Measurements from ENCODE around the gene LCT.

Gene LCT

GRCh38 chr2:135838502-135838901 is 1.5 kb upstream of the LCT start:
- H3K4me3 ChIP-seq (ENCODE audit: low read length): no peak overlapping the region
- H3K36me3 ChIP-seq (replicated peaks; ENCODE audit: low read depth, low read length): peaks cover 30% of the 10 kb centered on the region
- no peak overlapping the region for H3K4me2 ChIP-seq (ENCODE audit: low read length)
- H3K79me2 ChIP-seq (ENCODE audit: low read length): no peaks in the 10 kb centered on the region
- no peak overlapping the region for H3K27ac ChIP-seq (ENCODE audit: low read length)
- no peaks in the 10 kb centered on the region for H3K9me3 ChIP-seq (ENCODE audit: insufficient read depth, low read length)
- no peaks in the 10 kb centered on the region for H3K27me3 ChIP-seq (ENCODE audit: low read depth, low read length)
- 0 out of 2 replicates have a peak, but pooled peaks cover 8% of the 10 kb centered on the region for H4K20me1 ChIP-seq (ENCODE audit: insufficient read depth, low read length)
- no peak overlapping the region for H3K9ac ChIP-seq (ENCODE audit: low read length)
- H3K4me1 ChIP-seq (ENCODE audit: low read length): no peaks in the 10 kb centered on the region
- TF ChIP-seq CTCF (IDR thresholded peaks at IDR 0.05; ENCODE audit: low read depth, low read length) (no peak), EZH2phosphoT487 (IDR thresholded peaks at IDR 0.05; ENCODE audit: low read depth) (no peak)
- H2AFZ ChIP-seq (ENCODE audit: low read depth, low read length): no peak overlapping the region

GRCh38 chr2:135832891-135833290 is 4.1 kb downstream of the LCT start:
- no peaks in the 10 kb centered on the region for H3K9me3 ChIP-seq (ENCODE audit: insufficient read depth, low read length)
- H2AFZ ChIP-seq (ENCODE audit: low read depth, low read length): no peak overlapping the region
- no peak for TF ChIP-seq CTCF (IDR thresholded peaks at IDR 0.05; ENCODE audit: low read depth, low read length)
- no peak for TF ChIP-seq EZH2phosphoT487 (IDR thresholded peaks at IDR 0.05; ENCODE audit: low read depth)
- no peaks in the 10 kb centered on the region for H3K79me2 ChIP-seq (ENCODE audit: low read length)
- no peaks in the 10 kb centered on the region for H3K36me3 ChIP-seq (replicated peaks; ENCODE audit: low read depth, low read length)
- H3K27ac ChIP-seq (ENCODE audit: low read length): no peak overlapping the region
- no peak overlapping the region for H3K4me2 ChIP-seq (ENCODE audit: low read length)
- no peak overlapping the region for H3K9ac ChIP-seq (ENCODE audit: low read length)
- no peaks in the 10 kb centered on the region for H3K27me3 ChIP-seq (ENCODE audit: low read depth, low read length)
- H4K20me1 ChIP-seq (ENCODE audit: insufficient read depth, low read length): no peaks in the 10 kb centered on the region
- no peaks in the 10 kb centered on the region for H3K4me1 ChIP-seq (ENCODE audit: low read length)
- no peak overlapping the region for H3K4me3 ChIP-seq (ENCODE audit: low read length)

- TF ChIP-seq CTCF (IDR thresholded peaks at IDR 0.05; ENCODE audit: low read depth, low read length) (no peak), EZH2phosphoT487 (IDR thresholded peaks at IDR 0.05; ENCODE audit: low read depth) (no peak)
- no peak overlapping the region for H2AFZ ChIP-seq (ENCODE audit: low read depth, low read length)
- no peaks in the 10 kb centered on the region for H3K9me3 ChIP-seq (ENCODE audit: insufficient read depth, low read length)
Measured at GRCh38 chr2:135831180-135831812, 5.7 kb downstream of the LCT start.

GRCh38 chr2:135829378-135830135 is 7.4 kb downstream of the LCT start:
- Histone ChIP-seq H2AFZ (ENCODE audit: low read depth, low read length) (no peak overlapping the region), H3K36me3 (replicated peaks; ENCODE audit: low read depth, low read length) (no peaks in the 10 kb centered on the region), H4K20me1 (ENCODE audit: insufficient read depth, low read length) (no peaks in the 10 kb centered on the region), H3K4me1 (ENCODE audit: low read length) (no peaks in the 10 kb centered on the region), H3K27me3 (ENCODE audit: low read depth, low read length) (no peaks in the 10 kb centered on the region), H3K4me3 (ENCODE audit: low read length) (no peak overlapping the region), H3K79me2 (ENCODE audit: low read length) (no peaks in the 10 kb centered on the region), H3K27ac (ENCODE audit: low read length) (no peak overlapping the region), H3K9ac (ENCODE audit: low read length) (no peak overlapping the region), H3K4me2 (ENCODE audit: low read length) (no peak overlapping the region), H3K9me3 (ENCODE audit: insufficient read depth, low read length) (no peaks in the 10 kb centered on the region)
- no peak for TF ChIP-seq EZH2phosphoT487 (IDR thresholded peaks at IDR 0.05; ENCODE audit: low read depth)
- no peak for TF ChIP-seq CTCF (IDR thresholded peaks at IDR 0.05; ENCODE audit: low read depth, low read length)

More at GRCh38 chr2:135831180-135831812, 5.7 kb downstream of the LCT start:
- Histone ChIP-seq H3K9ac (ENCODE audit: low read length) (no peak overlapping the region), H3K27me3 (ENCODE audit: low read depth, low read length) (no peaks in the 10 kb centered on the region), H3K36me3 (replicated peaks; ENCODE audit: low read depth, low read length) (no peaks in the 10 kb centered on the region), H3K4me3 (ENCODE audit: low read length) (no peak overlapping the region), H4K20me1 (ENCODE audit: insufficient read depth, low read length) (no peaks in the 10 kb centered on the region), H3K4me2 (ENCODE audit: low read length) (no peak overlapping the region), H3K79me2 (ENCODE audit: low read length) (no peaks in the 10 kb centered on the region), H3K27ac (ENCODE audit: low read length) (no peak overlapping the region), H3K4me1 (ENCODE audit: low read length) (no peaks in the 10 kb centered on the region)
